Activated gamma-delta T cell treated with anti-CD3 and anti-CD28 coated beads, Interleukin-2, amount 50 U/mL, for 16 hours (primary cell): ENCODE data around the gene SMNDC1.
"Not testable (repeated sequence)": the region's sequence is repeated elsewhere in the genome, so short reads cannot be mapped to it uniquely, and the experiment has no call there.

Experiments used
- DNase-seq: peaks from one replicate; pipeline ENCODE4 v3.0.0-alpha.2; 2020; ENCODE audit warnings: low read depth

Gene SMNDC1

DNA sequence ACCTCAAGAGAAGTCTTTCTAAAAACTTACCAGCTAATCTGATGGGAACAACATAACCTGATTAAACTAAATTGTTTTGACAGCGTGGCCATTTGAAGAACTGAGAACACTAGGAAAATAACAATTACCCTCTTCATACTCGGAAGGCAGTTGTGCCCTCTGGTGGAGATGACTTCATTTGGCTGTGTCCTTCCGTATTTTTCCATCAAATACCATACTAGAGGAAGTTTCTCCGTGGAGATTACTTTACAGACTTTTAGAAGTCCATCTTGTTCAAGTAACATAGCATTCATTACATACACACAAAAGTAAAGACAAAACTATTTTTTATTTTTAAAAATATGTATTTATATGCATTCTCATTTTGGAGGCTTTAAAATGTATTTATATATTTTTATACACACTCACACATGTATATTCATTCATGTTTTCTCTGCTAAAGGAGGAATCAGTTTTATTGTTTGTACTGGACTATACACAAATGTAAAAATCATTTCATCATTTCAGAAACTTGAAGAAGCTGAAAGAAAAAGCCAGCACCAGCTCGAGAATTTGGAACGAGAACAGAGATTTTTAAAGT lies 25.2 kb downstream of the SMNDC1 start:
- DNase-seq: peak; percentile 7

- no peak for DNase-seq
These were observed 25.9 kb downstream of the SMNDC1 start for GRCh38 chr10:110278562-110279406.

DNA sequence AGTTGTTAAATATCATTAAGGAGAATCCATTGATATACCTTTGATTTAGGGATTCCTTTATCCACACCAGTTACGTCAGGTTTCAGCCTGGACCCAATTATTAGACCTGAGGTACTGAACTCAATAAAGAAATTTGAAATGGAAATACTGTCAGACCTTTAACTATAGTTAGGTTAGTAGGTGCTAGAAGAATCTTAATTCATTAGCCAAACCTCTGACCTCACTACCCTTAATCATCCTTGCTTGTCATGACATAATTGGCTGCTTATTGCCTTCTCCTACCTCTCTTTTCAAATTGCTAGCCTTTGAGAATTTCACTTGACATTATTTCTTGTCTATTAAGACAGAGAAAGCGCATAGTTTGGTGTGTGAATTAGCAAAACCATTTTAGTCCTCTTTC lies 27.1 kb downstream of the SMNDC1 start:
- no peak for DNase-seq

DNA sequence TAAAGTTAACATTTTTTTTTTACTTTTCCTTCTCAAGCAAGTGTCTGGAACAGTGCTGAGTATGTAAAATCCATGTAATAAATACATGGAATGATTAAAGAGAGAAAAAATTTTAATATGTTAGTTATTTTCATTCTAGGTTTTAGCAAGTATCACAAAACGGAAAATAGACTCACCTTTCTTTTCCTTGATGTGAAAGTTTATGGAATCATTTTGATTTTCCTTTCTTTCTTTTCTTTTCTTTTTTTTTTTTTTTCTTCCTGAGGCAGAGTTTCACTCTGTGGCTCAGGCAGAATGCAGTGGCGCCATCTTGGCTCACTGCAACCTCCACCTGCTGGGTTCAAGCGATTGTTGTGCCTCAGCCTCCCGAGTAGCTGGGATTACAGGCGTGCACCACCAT lies 28.1 kb downstream of the SMNDC1 start:
- no peak for DNase-seq

DNA sequence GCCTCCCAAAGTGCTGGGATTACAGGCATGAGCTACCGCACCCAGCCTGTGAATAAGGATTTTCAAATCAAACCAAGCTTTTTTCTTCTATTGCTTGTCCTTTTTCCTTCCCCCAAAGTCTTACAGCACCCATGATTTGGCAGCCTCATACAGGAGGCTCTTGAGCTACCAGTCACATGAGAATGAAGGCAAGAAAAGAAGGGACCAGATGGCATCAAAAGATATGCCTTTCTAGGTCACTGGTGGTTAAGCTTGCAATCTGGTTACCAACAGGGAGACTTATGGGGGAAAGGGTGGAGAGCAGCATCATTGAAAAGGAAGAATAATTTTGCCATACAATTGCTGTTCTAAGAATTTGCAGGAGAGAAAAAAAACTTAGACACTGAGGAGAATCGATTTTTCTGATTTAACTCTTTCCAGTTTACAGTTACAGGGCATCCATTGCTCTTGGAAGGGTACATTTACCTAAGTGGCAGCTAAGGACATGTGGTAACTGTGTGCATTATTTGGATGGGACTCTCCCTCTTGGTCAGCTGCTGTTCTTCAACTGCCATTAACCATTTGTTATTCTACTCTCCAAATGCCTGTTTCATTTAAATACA lies 29.5 kb downstream of the SMNDC1 start:
- DNase-seq: no peak

DNA sequence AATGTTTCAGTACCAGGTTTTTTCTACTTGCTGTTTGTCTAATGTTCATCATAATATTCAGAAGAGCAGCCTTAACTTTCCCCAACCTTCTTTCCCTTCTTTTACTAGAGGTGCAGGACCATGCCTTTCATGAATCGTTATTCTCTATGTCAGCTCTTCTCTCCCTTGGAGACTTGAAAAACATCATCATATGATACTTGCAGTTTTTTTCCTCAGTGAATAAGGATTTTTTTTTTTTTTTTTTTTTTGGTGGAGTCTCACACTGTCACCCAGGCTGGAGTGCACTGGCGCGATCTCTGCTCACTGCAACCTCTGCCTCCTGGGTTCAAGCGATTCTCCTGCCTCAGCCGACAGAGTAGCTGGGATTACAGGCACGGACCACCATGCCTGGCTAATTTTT lies 30.1 kb downstream of the SMNDC1 start:
- DNase-seq: no peak

- no peak for DNase-seq
These were observed 30.6 kb downstream of the SMNDC1 start for GRCh38 chr10:110274072-110274627.

DNA sequence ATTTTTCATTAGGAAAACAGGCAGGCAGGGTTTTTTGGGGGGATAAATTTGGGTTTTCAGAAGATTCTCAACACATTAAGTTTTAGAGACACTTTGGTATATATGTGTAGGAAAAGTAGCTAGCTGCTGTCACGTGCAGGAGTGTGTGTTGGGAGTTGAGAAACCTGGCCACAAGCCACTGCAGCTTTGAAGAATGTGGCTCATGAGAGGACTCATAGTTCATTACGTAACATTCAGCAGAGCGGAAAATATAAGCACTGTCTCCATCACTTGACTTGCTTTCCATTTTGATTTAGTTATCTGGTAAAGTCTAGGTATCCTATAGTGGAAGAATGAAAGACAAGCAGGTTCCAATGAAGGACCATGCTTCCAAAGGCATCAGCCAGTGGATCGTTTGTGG lies 31.2 kb downstream of the SMNDC1 start:
- DNase-seq: no peak

GRCh38 chr10:110272995-110273394 lies 31.7 kb downstream of the SMNDC1 start:
- not testable (repeated sequence) for DNase-seq

DNA sequence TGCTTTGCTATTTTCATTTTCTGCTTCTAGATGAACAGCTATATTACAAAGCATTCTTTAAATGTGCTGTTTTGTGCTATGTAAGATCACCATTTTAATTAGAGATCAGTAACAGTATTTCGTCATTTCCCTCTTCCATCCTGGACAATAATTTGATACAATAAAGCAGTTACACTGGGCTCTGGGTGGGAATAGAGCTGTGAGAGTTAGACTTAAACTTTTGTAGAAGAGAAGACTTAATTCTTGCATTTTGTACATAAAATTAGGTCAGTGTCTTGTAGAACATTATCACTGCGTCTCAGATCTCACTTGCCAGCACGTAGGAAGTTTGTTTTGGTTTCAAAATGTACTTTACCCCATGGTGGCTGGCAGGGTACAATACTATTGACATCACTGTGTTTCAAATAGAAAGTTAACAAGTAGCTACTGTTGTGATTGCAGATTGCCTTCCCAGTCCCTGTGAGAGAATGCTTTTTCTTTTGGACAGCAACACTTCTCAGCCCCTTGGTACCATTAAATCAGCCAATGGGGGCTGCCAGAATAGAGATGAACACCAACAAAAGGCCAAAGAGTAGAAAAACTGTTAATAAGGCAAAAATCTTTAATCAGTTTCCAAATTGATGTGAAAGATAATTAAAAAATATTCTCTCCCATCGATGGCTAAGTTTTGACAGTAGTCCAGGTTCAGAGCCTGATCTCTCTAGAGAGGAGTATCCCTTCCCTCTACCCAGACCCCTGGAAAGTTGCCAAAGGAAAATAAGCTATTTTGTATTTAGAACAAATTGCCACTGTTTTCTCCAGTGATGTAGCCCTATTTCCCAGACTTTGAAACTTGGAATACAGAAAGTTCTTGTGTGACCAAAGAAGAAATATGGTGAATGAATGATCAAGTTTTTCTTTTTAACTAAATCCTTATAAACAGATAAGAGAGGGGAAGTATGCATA lies 35.1 kb downstream of the SMNDC1 start:
- DNase-seq: no peak

DNA sequence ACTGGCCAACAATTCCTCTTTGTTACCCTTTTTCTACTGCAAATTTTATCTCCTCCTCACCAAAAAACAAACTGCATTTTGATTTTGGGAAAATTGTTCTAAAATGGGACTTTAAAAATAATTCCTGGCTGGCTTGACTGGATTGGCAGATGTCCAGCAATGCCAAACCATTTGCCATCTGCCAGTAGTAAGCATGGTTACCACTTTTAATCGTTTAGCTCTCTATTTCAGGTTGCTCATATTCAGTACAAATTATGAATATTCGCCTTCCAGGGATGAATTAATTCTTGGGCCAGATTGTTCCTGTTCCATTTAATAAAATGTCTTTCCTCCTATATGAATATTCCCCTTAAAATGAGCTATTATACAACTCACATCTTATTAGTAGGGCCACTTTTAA lies 35.7 kb downstream of the SMNDC1 start:
- DNase-seq: no peak

DNA sequence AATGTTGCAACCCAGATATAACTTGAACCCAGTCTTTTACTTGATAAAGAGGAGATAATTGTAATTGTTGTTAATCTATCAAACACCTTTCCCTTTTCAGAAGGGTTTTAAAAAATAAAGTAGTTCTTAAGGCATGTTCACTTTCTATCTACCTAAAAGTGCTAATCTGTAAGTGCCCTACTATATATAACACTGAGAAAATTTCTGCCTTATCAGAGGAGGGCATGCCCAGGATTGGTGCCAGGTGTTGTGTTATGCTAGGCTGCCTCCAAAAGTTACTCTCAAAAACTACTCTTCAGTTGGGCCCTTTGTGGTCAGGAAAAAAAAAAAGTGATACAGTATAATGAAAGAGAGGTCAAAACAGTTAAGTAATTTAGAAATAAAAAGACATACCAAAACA lies 36.3 kb downstream of the SMNDC1 start:
- no peak for DNase-seq

DNA sequence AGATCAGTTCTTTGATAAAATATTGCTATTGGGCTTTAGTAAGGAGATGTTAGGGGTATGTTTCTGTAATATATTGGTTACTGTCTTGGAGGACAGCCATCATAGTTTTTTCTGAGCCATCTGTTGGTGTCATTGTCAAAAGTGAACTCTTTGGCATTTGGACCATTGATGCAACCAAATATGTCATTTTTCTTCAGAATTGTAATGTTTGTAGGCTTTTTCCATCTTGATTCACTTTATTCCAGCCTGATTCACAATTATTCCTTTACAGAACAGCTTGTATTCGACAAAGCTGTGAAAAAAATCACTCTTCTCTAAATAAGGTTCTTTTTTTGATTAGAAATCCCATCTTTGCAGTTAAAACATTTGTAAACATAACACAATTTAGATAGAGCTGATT lies 37.4 kb downstream of the SMNDC1 start:
- no peak for DNase-seq

DNA sequence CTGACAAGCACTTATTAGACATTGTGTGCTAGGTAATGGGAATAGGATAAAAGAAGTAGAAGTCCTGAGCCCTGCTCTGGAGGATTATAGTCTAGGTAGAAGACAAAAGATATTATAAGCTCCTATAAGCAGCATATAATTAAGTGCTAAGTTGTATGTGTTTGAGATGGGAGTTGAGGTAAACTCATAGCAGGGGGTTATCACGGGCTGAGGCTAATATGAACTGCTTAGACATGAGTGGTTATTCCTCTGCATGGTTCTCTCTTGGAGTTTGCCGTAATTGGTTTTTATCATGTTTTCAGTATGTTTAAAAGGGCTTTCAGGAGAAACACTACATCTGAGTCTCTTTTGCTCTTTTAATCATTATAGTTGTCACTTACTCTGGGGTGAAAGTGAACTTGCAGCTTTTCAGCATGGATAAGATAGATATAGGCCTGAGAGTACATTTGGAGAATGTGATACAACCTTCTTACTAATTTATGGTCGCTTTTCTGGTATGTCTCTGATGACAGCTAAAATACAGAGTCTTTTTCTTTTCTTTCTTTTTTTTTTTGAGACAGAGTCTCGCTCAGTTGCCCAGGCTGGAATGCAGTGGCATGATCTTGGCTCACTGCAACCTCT lies 39.0 kb downstream of the SMNDC1 start:
- no peak for DNase-seq

DNA sequence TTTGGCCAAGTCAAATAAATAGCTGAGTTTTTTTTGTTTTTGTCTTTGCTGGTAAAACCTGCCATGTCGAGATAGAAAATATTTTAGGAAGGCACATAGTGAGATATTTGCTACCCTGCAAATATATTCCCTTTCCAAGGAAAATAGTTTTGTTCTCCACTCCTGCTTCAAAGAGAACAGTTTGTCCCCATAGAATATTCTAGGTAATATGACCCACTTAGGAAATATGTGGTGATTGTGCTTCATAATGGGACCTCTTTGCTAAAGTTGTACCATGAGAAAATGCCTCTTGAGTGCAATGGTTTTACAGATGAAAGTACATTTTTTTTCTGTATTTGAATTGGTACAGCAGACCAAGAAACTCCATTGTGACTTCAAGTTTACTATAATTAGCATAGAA lies 41.6 kb downstream of the SMNDC1 start:
- DNase-seq: no peak

GRCh38 chr10:110260746-110261477 lies 43.8 kb downstream of the SMNDC1 start:
- DNase-seq: no peak

DNA sequence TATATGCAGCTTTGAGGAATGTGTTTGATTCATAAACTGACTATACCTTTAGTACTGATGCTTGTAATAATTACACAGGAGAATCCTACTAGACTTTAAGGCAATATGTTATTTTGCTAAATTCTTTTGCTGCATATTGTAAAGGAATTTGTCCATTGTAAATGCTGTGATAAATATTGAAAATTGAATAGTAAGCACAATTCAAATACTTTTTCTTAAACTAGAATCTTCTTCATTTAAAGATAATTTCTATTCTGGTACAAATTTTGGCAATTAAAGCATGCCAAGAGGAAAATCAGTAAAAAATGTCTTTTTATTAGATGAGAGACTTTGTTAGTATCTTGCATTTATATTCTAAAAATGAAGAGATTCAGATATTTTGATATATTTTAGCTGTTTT lies 45.4 kb downstream of the SMNDC1 start:
- no peak for DNase-seq

GRCh38 chr10:110258542-110258941 lies 46.2 kb downstream of the SMNDC1 start:
- no peak for DNase-seq

GRCh38 chr10:110254467-110254866 lies 50.3 kb downstream of the SMNDC1 start:
- DNase-seq: no peak

DNA sequence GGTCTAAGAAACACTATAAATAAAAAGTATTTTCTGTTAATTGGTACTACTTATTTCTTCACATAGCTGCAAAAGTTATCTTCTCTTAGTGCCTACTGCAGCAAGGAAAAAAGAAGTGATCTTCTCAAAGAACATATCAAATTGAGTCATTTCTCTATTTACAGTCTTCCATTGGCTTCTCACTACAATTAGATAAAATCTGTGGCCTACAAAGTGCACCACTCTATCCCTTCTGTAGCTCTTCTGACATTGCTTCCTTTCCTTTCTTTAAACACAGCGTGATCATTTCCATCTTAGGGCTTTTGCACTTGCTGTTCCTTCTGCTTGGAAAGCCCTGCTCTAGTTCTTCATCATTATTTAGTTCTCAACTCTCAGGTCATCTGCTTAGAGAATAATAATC lies 52.6 kb downstream of the SMNDC1 start:
- no peak for DNase-seq

DNA sequence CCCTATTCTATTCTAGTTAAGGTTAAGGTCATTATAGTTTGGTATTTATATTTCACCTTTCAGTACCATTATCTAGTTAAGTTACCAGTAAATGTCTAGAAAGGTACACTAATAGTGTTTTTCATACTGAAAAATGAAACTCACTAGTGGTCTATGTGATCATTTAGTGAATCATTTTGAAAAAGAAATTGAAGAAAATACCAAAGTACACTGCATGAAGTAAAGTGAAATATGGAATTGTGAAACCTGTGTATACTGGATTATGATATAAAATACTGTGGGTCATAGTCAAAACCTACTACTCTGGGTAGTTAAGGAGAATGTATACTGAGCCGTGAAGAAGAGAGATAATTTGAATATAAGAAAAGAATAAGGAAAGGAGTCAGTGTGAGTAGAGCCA lies 53.3 kb downstream of the SMNDC1 start:
- DNase-seq: not testable (repeated sequence)
